NCI-H1694 treated with DMSO at 0.1 percent for 48 hours (cell line): ENCODE results near the gene SLC25A21.
"Not testable (repeated sequence)": the region's sequence is repeated elsewhere in the genome, so short reads cannot be mapped to it uniquely, and the experiment has no call there.

Source experiments
- DNase-seq: peaks from one replicate; lab custom pipeline; 2025; lab: John Stamatoyannopoulos, UW

The SLC25A21 gene

DNA sequence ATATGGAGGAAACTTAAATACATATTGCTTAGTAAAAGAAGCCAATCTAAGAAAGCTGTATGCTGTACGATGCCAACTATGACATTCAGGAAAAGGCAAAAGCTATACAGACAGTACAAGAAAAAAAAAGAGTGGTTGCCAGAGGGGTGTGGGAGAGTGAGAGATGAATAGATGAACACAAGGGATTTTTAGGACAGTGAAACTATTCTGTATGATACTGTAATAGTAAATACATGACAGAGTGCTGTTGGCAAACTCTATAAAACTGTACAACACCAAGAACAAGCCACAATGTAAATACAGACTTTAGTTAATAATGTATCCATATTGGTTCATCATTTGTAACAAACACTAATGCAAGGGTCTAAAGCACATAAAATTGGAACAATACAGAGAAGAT lies 14.5 kb upstream of the SLC25A21 start:
- no peak for DNase-seq

DNA sequence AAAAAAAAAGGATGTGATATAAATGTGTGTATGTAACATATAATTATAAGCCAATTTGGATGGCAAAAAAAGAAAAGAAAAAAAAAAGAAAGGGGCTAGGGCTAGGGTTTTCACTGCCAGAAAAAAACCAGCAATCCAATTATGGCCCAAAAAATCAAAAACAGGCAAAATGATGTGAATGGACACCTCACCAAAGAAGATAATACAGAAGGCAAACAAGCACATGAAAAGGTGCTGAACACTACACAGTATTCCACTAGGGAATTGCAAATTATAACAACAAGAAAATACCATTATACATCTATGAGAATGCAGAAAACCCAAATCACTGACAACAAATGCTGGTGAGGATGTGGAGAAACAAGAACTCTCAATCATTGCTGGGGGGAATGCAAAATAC lies 13.3 kb upstream of the SLC25A21 start:
- no peak for DNase-seq

- not testable (repeated sequence) for DNase-seq
These were observed 12.1 kb upstream of the SLC25A21 start for GRCh38 chr14:37184520-37184919.

DNA sequence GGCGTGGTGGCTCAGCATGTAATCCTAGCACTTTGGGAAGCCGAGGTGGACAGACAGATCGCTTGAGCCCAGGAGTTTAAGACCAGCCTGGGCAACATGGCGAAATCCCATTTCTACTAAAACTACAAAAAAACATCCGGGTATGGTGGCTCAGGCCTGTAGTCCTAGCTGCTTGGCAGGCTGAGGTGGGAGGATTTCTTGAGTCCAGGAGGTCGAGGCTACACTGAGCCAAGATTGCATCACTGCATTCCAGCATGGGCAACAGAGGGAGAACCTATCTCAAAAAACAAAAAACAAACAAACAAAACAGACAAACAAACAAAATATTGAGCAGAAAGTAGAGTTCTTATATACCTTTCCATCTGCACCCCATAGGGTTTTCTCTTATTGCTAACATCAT lies 9.0 kb upstream of the SLC25A21 start:
- no peak for DNase-seq

DNA sequence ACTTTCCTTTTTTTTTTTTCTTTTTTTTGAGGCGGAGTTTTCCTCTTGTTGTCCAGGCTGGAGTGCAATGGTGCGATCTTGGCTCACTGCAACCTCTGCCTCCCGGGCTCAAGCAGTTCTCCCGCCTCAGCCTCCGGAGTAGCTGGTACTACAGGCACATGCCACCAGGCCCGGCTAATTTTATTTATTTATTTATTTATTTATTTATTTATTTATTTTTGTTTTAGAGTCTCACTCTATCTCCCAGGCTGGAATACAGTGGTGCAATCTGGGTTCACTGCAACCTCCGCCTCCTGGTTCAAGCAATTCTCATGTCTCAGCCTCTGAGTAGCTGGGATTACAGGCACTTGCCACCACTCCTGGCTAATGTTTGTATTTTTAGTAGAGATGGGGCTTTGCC lies 8.5 kb upstream of the SLC25A21 start:
- not testable (repeated sequence) for DNase-seq

GRCh38 chr14:37179896-37180502 lies 7.6 kb upstream of the SLC25A21 start:
- DNase-seq: no peak

DNA sequence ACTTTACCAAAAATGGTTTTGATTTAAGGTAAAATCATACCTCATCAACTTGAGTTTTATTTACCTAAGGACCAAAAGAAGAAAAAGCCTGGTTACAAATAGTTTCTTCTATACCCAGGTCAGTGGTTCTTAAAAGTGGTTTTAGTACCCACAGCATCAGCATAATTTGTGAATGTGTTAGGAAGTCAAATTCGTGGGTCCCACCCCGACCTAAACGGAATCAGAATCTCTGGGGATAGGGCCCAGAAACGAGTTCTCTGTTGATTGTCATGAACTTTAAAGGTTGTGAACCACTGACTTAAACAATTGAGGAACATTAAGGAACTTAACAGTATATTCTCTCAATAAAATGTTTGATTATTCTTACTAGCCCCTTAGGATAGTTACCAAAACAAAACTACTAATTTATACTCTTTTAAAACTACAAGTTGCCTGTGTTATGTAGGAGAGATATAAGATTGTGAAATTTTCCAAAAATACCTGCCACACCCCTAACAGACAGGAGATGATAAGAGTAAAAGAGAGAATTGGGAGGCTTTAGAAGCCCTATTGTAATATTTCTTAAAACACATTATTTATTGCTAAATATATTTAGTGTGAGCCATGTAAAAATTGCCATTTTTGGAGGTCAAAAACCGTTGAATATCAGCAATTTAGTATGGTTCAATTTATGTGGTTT lies 669 bp upstream of the SLC25A21 start:
- peak; percentile 33 for DNase-seq

GRCh38 chr14:37171678-37172023 lies 755 bp downstream of the SLC25A21 start:
- DNase-seq: no peak

GRCh38 chr14:37170993-37171392 lies 1.4 kb downstream of the SLC25A21 start:
- no peak for DNase-seq

DNA sequence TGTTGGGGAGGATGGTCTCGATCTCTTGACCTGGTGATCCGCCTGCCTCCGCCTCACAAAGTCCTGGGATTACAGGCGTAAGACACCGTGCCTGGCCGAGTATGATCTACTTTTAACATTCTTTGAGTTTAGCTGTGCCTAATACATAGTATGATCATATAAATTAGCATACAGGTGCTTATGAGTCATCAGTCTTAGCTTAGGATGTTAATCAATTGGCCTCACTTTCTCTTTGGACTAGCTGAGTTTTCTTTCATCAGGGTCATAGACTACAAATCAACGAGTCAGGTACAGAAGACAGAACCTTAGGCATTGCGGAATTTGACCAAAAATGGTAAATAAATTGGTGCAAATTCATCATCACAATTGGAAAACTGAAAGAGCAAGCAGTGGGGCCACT lies 2.2 kb downstream of the SLC25A21 start:
- DNase-seq: no peak

- DNase-seq: no peak
These were observed 3.7 kb downstream of the SLC25A21 start for GRCh38 chr14:37168721-37169120.

DNA sequence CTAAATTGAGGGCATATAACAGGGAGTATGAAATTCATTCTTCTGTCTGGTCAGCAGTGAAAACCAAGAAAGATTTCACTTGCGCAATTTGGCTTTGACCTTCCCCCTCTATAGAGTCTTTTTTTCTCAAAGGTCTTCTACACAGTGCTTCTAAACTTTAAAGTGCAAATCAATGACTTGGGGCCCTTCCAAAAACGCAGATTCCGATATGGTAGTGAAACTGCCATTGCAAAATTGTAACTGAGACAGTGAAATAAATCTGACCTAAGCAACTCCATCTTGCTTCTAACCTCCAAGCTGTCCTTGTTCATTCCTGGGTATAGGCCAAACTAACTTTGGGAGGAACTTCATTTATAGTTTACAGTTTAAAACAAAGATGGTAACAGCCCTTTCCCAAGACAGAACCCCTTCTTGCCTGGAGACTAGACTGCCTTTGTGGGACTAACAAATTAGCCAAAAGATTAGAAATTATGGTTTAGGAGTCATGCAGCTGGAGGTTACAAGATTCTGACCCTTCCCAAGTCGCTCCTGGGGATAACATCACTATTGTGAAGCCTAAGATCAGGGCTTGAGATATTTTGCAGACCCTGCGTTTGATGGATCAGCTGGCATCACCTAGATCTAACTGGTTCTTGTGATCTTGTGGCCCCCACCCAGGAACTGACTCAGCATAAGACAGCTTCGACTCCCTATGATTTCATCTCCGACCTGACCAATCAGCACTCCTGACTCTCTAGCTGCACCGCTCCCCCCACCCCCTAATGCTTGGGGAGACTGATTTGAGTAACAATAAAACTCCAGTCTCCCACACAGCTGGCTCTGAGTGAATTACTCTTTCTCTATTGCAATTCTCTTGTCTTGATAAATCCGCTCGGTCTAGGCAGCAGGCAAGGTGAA lies 5.0 kb downstream of the SLC25A21 start:
- no peak for DNase-seq

GRCh38 chr14:37165794-37166193 lies 6.6 kb downstream of the SLC25A21 start:
- DNase-seq: no peak

GRCh38 chr14:37162307-37162706 lies 10.1 kb downstream of the SLC25A21 start:
- not testable (repeated sequence) for DNase-seq

DNA sequence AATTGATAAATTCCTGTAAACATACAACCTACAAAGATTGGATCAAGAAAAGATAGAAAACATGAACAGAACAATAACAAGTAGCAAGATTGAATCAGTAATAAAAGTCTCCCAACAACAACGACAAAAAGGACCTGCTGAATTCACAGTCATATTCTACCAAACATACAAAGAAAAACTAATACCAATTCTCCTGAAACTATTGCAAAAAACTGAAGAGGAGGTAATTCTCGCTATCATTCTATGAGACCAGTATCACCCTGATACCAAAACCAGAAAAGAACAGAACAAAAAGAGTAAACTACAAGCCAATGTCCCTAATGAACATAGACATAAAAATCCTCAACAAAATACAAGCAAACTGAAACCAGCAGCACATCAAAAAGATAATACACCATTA lies 14.4 kb downstream of the SLC25A21 start:
- no peak for DNase-seq

DNA sequence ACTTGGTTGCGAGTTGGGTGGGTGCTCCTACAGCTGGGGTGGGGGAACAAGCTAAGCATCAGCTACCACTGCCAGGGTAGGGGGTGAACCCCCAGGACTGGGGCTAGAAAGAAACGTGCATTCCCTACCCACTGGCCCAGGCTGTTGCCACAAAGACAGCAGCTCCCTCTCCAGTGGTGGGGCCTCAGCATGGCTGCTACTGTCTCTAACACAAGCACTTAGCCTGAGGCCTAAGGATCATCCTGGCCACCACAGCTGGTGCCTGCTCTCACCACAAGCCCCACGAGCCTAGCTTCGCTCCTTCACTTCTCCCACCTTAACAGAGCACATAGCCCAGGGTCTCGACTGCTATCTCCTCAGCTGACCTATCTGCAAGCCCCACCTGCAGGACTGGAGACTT lies 18.9 kb downstream of the SLC25A21 start:
- DNase-seq: no peak

DNA sequence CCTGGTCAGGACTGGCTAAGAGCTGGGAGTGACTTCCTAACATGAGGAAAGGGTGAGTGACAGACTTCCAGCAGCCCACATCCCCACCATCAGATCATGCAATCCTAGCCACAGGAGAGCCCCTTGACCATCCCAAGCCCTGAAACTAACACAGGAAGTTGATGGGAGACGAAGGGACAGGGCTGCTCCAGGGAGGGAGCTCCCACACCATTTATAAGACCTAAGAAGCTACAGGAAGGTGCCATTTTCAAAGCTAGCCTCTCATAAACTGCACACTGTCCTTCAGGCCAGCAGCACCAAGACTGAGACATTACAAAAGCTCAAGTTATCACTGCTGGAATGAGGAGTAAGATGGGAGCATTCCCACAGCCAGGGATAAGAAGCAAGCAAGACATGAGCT lies 19.4 kb downstream of the SLC25A21 start:
- no peak for DNase-seq

DNA sequence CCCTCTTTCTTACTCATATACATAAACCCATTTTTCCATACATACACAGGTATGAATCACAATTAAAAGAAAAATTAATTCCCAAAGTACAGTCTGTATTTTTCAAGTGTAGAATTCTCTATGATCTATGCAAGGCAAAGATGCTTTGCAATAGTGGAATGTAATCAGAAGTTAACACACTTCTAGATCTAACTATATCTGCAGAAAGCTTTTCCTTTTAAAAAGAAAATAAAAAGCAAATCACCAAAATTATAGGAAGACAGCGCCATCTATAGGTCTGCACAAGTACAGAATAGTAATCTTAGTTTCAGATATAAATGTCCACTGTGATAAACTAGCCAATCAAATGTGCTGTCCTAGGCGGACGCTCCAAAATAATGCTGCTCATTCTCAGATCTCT lies 22.0 kb downstream of the SLC25A21 start:
- peak; percentile 48 for DNase-seq

GRCh38 chr14:37147310-37147880 lies 25.0 kb downstream of the SLC25A21 start:
- DNase-seq: no peak

DNA sequence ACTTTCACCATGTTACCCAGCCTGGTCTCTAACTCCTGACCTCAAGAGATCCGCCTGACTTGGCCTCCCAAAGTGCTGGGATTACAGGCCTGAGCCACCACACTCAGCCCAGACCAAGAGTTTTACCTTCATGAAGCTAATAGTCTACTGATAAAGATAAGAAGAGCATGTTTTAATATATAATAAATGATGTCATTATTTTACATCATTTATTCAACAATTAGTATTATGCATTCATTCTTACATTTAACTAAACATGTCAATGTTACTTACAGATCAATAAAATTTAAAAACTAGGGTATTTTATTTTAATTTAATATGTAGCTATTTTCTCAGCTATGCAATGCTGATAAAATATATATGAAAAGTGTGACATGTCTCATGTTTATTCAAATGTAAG lies 26.0 kb downstream of the SLC25A21 start:
- DNase-seq: not testable (repeated sequence)

- DNase-seq: no peak
These were observed 27.0 kb downstream of the SLC25A21 start for GRCh38 chr14:37145395-37145794.

- no peak for DNase-seq
These were observed 27.6 kb downstream of the SLC25A21 start for GRCh38 chr14:37144729-37145363.
